ENCODE measurements around the gene ARSI. TPM values are rescaled to one million over a fixed set of nuclear protein-coding genes. Genes with fewer than 3 reads are reported as not detected.

The ARSI gene
- total and polyA plus RNA-seq, 2 of the 4 experiments (the other 2 are of a cell fraction), result 14.8 to 15.2 TPM

DNA sequence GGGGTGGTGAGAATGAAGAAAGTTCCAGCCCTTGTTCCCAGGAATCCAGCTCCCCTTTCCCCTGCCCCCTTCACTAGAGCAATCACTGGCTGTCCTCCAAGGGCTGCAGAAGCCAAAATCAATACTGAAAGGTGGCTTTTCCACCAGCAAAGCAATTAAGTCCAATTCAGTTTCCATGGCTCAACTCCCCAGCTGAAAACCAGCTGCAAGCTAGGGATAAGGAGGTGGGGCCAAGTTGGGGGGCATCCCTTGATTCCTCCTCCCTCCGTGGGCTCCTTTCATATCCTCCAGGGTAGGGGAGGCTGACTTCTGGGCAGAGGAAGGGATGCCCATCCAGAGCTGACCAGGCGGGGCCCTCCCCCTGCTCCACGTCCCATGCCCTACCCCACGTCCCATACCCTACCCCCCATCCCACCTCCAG lies 35.8 kb downstream of the ARSI start:
- ChIA-PET POLR2A (ENCODE audit: unreplicated experiment) (no interaction called here), CTCF (no interaction called here)
- H3K27ac ChIP-seq (ENCODE audit: insufficient read depth, low read length), result no peak overlapping the region
- no CpG with 5 or more reads among the region's 4 CpGs for WGBS, 2 experiments (ENCODE audit: extremely low coverage in 2 of 2, insufficient read length in 1 of 2)
- no peak overlapping the region for H4K91ac ChIP-seq (ENCODE audit: insufficient read depth, low read depth, low read length)
- H3K27me3 ChIP-seq (ENCODE audit: control insufficient read depth, insufficient read depth, low read length), result no peaks in the 10 kb centered on the region
- no peak overlapping the region for H2BK15ac ChIP-seq (ENCODE audit: low read depth, low read length)
- no peak overlapping the region for H3K4me3 ChIP-seq (ENCODE audit: insufficient read depth, low read depth, low read length)
- no peak overlapping the region for H3K56ac ChIP-seq (ENCODE audit: extremely low read depth, insufficient read depth, low read length)
- no peak overlapping the region for H3K4ac ChIP-seq (ENCODE audit: low read depth, low read length)
- H4K8ac ChIP-seq (ENCODE audit: low read depth in 2 of 2, low read length in 2 of 2), result no peak overlapping the region
- H3K9me1 ChIP-seq (ENCODE audit: insufficient read depth, low read length), result peaks cover 20% of the 10 kb centered on the region
- peaks cover 26% of the 10 kb centered on the region for H3K4me1 ChIP-seq (ENCODE audit: control insufficient read depth, insufficient read depth, low read length)
- peaks cover 0 to 6% of the 10 kb centered on the region in 2 experiments; a peak in 1 of 4 replicates for H3K79me1 ChIP-seq (ENCODE audit: low read depth in 1 of 2, low read length in 2 of 2)
- intact Hi-C loops (cut with micrococcal nuclease) (no loop called here), in situ Hi-C loops (cut with MboI; ENCODE audit: low sequenced_read_pairs) (loop anchor here (5.0 to 10.0 kb wide), 2 partner anchors 90 to 168 kb away; partner anchors contain the start of gene TCOF1), dilution Hi-C loops (cut with HindIII; ENCODE audit: low sequenced_read_pairs, unreplicated experiment) (no loop called here)
- no TSS peak for BruUV-seq (replicated peaks)
- no peak overlapping the region for H2BK20ac ChIP-seq (ENCODE audit: low read depth, low read length)
- DNase-seq, result no peak
- no peak overlapping the region for H3K9ac ChIP-seq (ENCODE audit: low read depth, low read length)
- no peak overlapping the region for H2AK9ac ChIP-seq (replicated peaks; ENCODE audit: low read depth, low read length, poor library complexity)
- H4K20me1 ChIP-seq (ENCODE audit: insufficient read depth, low read length), result no peaks in the 10 kb centered on the region
- H3K23ac ChIP-seq (ENCODE audit: low read depth, low read length), result no peak overlapping the region
- no peak for TF ChIP-seq MAZ (IDR thresholded peaks at IDR 0.05; ENCODE audit: borderline replicate concordance, low read depth, low read length)
- no peak overlapping the region for H3K4me2 ChIP-seq (ENCODE audit: low read depth, low read length)
- H3K18ac ChIP-seq (ENCODE audit: low read depth, low read length), result no peak overlapping the region
- ATAC-seq (ENCODE audit: low read depth), result no peak
- H2BK120ac ChIP-seq (ENCODE audit: low read depth, low read length), result no peak overlapping the region
- no peaks in the 10 kb centered on the region for H3K9me3 ChIP-seq (ENCODE audit: control insufficient read depth, insufficient read depth, low read length)
- no peak overlapping the region for H2BK5ac ChIP-seq (ENCODE audit: low read depth, low read length, poor library complexity, severe bottlenecking)
- peak overlapping the region; percentile 14 for H2AK5ac ChIP-seq (ENCODE audit: low read depth, low read length)
- no peak overlapping the region for H4K5ac ChIP-seq (ENCODE audit: low read depth, low read length)
- no peak overlapping the region for H3K14ac ChIP-seq (replicated peaks; ENCODE audit: low read depth, low read length)
- H2AFZ ChIP-seq (replicated peaks; ENCODE audit: low read length, poor library complexity), result no peak overlapping the region
- H3K36me3 ChIP-seq (ENCODE audit: control insufficient read depth, insufficient read depth, low read length), result no peaks in the 10 kb centered on the region
